Kidney (tissue), 14 donors: ENCODE measurements around the gene TMEM258. TPM values are rescaled to one million over a fixed set of nuclear protein-coding genes. Genes with fewer than 3 reads are reported as not detected.

Source experiments
- DNase-seq, 5 donors: peaks; one replicate each; pipeline ENCODE4 v3.0.0-alpha.2; 2013 to 2020
- FAIRE-seq: peaks from 2 replicates; lab custom pipeline; 2012; peaks lifted over from hg19 to GRCh38; lab: Jason Lieb, UNC
- H3K27ac ChIP-seq, 2 donors: one replicate each; pipeline ENCODE4 v1.7.0; 2013; ENCODE audit warnings: low read depth in 2 of 2, low read length in 2 of 2, inconsistent platforms in 1 of 2
- H3K27me3 ChIP-seq: one replicate; pipeline ENCODE4 v1.7.1; 2013; ENCODE audit warnings: low read length, inconsistent platforms; ENCODE audit not compliant: control insufficient read depth, insufficient read depth
- H3K36me3 ChIP-seq, 3 donors: one replicate each; pipeline versions ENCODE4 v1.7.0 to v1.7.1; 2013; ENCODE audit warnings: low read length in 3 of 3, control low read depth in 1 of 3, inconsistent platforms in 1 of 3; ENCODE audit not compliant: insufficient read depth in 3 of 3, control insufficient read depth in 2 of 3
- H3K4me1 ChIP-seq, 3 donors: one replicate each; pipeline versions ENCODE4 v1.7.0 to v1.7.1; 2013; ENCODE audit warnings: low read length in 3 of 3, inconsistent platforms in 1 of 3, low read depth in 1 of 3; ENCODE audit not compliant: control insufficient read depth in 2 of 3, insufficient read depth in 2 of 3
- H3K4me3 ChIP-seq, 3 donors: one replicate each; pipeline versions ENCODE4 v1.7.0 to v1.8.1; 2013; ENCODE audit warnings: low read length in 3 of 3, control low read depth in 1 of 3, inconsistent platforms in 1 of 3
- H3K9ac ChIP-seq, 3 donors: one replicate each; pipeline versions ENCODE4 v1.7.0 to v1.7.1; 2013; ENCODE audit warnings: low read length in 3 of 3, control low read depth in 1 of 3, inconsistent platforms in 1 of 3
- H3K9me3 ChIP-seq, 3 donors: one replicate each; pipeline versions ENCODE4 v1.7.0 to v1.7.1; 2013; ENCODE audit warnings: low read length in 3 of 3, control low read depth in 1 of 3, inconsistent platforms in 1 of 3; ENCODE audit not compliant: control insufficient read depth in 2 of 3, insufficient read depth in 1 of 3
- intact Hi-C: fragments of 100-400 bp; cut with DNase I; formaldehyde crosslinking; loops from one replicate; pipeline ENCODE4 v1.11.1; 2022
- polyA plus RNA-seq: library from polyadenylated mRNA; stranded (reverse); fragments of 350-450 nt; fragmentation: Illumina TruSeq; extraction: RNeasy Lipid Tissue Mini Kit (QIAGEN cat#74804); gene quantifications from one replicate; pipeline ENCODE4 v1.2.3, GENCODE V29; 2014; ENCODE audit warnings: low read depth, low replicate concordance; ENCODE audit not compliant: insufficient read depth
- total RNA-seq: library from RNA; stranded (reverse); fragmentation: NEBNext Ultra II Directional; extraction: Animal tissue kit (Norgen Biotek cat#: 25700); gene quantifications from one replicate; pipeline ENCODE4 v1.2.1, GENCODE V29; 2021
- TF ChIP-seq, protein P1 (sequence below): IDR thresholded peaks from 3 replicates; pipeline ENCODE4 v1.5.1; 2012; ENCODE audit warnings: mild to moderate bottlenecking, moderate library complexity, borderline replicate concordance; ENCODE audit not compliant: insufficient read depth; ENCODE audit errors: extremely low read depth
- donor health status: control.
- donor health status: control.
- donor health status: control.
- donor health status: control.
- donor health status: control.
- donor health status: DM: yes; HTN: yes; CAD: no.
- donor health status: Normal renal cell carcinoma (clear cell type).

Gene TMEM258
- total and polyA plus RNA-seq, 2 donors from 2014 or later = 92.1 to 228 TPM

DNA sequence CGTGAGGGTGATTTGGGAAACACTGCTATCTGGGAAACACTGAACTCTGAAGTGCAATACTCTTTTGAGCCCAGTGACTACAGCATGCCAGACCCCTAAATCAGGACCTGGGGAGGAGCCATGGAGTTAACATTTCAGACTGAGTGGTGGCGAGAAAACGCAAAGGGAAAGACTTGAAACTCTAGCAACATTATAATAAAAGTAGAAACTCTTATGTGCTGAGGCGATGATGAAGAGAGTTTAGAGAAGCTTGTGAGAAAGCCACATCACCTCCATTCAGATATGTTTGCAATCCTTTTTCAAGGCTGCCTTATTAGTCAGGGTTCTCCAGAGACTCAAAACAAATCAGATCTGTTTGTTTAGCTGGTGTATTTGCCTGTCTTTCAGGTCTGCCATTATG, 2.2 kb upstream of the TMEM258 start:
- FAIRE-seq (no peak), DNase-seq (no peak)
- Histone ChIP-seq H3K4me3 (no peak overlapping the region), H3K9ac (no peak overlapping the region), H3K36me3 (peaks cover 4 to 6% (median 4%) of the 10 kb centered on the region in 3 donors), H3K27me3 (no peaks in the 10 kb centered on the region), H3K9me3 (no peaks in the 10 kb centered on the region), H3K4me1 (peaks cover 3 to 13% (median 11%) of the 10 kb centered on the region in 3 donors), H3K27ac (no peak overlapping the region)
- intact Hi-C loops = no loop called here
- TF ChIP-seq, protein P1, sequence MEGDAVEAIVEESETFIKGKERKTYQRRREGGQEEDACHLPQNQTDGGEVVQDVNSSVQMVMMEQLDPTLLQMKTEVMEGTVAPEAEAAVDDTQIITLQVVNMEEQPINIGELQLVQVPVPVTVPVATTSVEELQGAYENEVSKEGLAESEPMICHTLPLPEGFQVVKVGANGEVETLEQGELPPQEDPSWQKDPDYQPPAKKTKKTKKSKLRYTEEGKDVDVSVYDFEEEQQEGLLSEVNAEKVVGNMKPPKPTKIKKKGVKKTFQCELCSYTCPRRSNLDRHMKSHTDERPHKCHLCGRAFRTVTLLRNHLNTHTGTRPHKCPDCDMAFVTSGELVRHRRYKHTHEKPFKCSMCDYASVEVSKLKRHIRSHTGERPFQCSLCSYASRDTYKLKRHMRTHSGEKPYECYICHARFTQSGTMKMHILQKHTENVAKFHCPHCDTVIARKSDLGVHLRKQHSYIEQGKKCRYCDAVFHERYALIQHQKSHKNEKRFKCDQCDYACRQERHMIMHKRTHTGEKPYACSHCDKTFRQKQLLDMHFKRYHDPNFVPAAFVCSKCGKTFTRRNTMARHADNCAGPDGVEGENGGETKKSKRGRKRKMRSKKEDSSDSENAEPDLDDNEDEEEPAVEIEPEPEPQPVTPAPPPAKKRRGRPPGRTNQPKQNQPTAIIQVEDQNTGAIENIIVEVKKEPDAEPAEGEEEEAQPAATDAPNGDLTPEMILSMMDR = no peak

DNA sequence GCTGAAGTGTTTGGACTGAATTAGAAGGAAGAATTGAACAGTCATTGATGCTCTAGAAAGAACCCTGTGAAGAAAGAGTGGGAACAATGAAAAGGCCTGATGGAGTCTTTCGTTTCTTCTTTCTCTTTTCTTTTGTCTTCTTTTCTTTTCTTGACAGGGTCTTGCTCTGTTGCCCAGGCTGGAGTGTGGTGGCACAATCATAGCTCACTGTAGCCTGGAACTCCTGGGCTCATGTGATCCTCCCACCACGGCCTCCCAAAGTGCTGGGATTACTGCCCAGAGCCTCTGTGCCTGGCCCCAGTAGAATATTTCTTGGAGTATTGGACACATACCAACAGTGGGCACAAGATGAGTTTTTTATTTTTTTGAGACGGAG, 1.4 kb upstream of the TMEM258 start:
- Histone ChIP-seq H3K4me1 (peaks cover 3 to 13% (median 11%) of the 10 kb centered on the region in 3 donors), H3K9ac (no peak overlapping the region), H3K9me3 (no peaks in the 10 kb centered on the region), H3K27ac (no peak overlapping the region), H3K27me3 (no peaks in the 10 kb centered on the region), H3K36me3 (peaks cover 8 to 14% (median 9%) of the 10 kb centered on the region in 3 donors), H3K4me3 (peak overlapping the region in 1 of 3 donors; percentile 96)
- no peak for FAIRE-seq
- TF ChIP-seq, protein P1 = no peak
- intact Hi-C loops = no loop called here
- DNase-seq = no peak

GRCh38 chr11:61793083-61793828, 857 bp upstream of the TMEM258 start:
- Histone ChIP-seq H3K4me1 (peaks cover 3 to 13% (median 11%) of the 10 kb centered on the region in 3 donors), H3K36me3 (peaks cover 9 to 15% (median 10%) of the 10 kb centered on the region in 3 donors), H3K27ac (peak overlapping the region in 1 of 2 donors; percentile 99), H3K27me3 (no peaks in the 10 kb centered on the region), H3K9ac (peak overlapping the region; percentile 3 to 94 (median 88)), H3K9me3 (no peaks in the 10 kb centered on the region), H3K4me3 (peak overlapping the region; percentile 96 to 99 (median 98))
- FAIRE-seq = no peak
- intact Hi-C loops = no loop called here
- peak in 2 of 5 donors; percentile 33 to 55 for DNase-seq
- TF ChIP-seq, protein P1 = no peak
